Heart left ventricle (tissue), 16 donors: ENCODE data around the gene CDC34. TPM values are rescaled to one million over a fixed set of nuclear protein-coding genes. Genes with fewer than 3 reads are reported as not detected.

Source experiments
- ATAC-seq, 4 donors: fragments of 200-7000 bp; cut with Tn5 transposase; one replicate each; pipeline ENCODE4 v1.9.1; 2020 to 2022; ENCODE audit warnings: moderate library complexity in 4 of 4, mild to moderate bottlenecking in 3 of 4, moderate number of reproducible peaks in 1 of 4
- DNase-seq, 5 donors: peaks; one replicate each; pipeline ENCODE4 v3.0.0-alpha.2; 2020
- H3K27ac ChIP-seq, 12 donors: fragments of 200-600 bp; sonication (generic) in 4 of 12; one replicate each; pipeline versions ENCODE4 v1.5.0 to v1.8.0; 2016 to 2022; ENCODE audit warnings: mild to moderate bottlenecking in 2 of 12
- H3K27me3 ChIP-seq, 9 donors: fragments of 200-600 bp; sonication (generic) in 2 of 9; one replicate each; pipeline versions ENCODE4 v1.5.1 to v1.8.0; 2016 to 2022; ENCODE audit warnings: mild to moderate bottlenecking in 3 of 9
- H3K36me3 ChIP-seq, 9 donors: fragments of 200-600 bp; sonication (generic) in 2 of 9; one replicate each; pipeline versions ENCODE4 v1.5.0 to v1.8.0; 2018 to 2022; ENCODE audit warnings: mild to moderate bottlenecking in 2 of 9
- H3K4me1 ChIP-seq, 12 donors: fragments of 200-600 bp; sonication (generic) in 4 of 12; one replicate each; pipeline versions ENCODE4 v1.5.0 to v1.8.0; 2016 to 2022; ENCODE audit warnings: mild to moderate bottlenecking in 3 of 12
- H3K4me3 ChIP-seq, 12 donors: fragments of 200-600 bp; sonication (generic) in 4 of 12; one replicate each; pipeline versions ENCODE4 v1.5.0 to v1.8.0; 2017 to 2022; ENCODE audit warnings: mild to moderate bottlenecking in 9 of 12, moderate library complexity in 4 of 12
- H3K9me3 ChIP-seq, 12 donors: fragments of 200-600 bp; sonication (generic) in 4 of 12; one replicate each; pipeline versions ENCODE4 v1.5.0 to v1.8.0; 2016 to 2022; ENCODE audit warnings: mild to moderate bottlenecking in 1 of 12
- POLR2A ChIP-seq, 2 donors: fragments of 450-650 bp; IDR thresholded peaks; one replicate each; pipeline ENCODE4 v1.6.1; 2017; ENCODE audit warnings: antibody characterized with exemption in 2 of 2, mild to moderate bottlenecking in 2 of 2, moderate library complexity in 2 of 2
- WGBS, 4 donors: extraction: QIAGEN DNeasy Blood & Tissue Kit in 2 of 4; methylation state at CpG; one replicate each; pipeline versions ENCODE4 v1.1.5 to v1.1.7; 2013 to 2018; 5-methylcytosine and 5-hydroxymethylcytosine counted together
- intact Hi-C, 10 donors: fragments of 100-400 bp; cut with DNase I; formaldehyde crosslinking; loops; one replicate each; pipeline versions ENCODE4 v1.11.1 to v1.14.2; 2022
- polyA plus RNA-seq, 2 donors: library from polyadenylated mRNA; stranded (reverse); fragments of 200-250 nt; gene quantifications; one replicate each; pipeline ENCODE4 v1.2.3, GENCODE V29; 2013
- total RNA-seq, 9 donors: library from RNA; depleted of rRNA in 2 of 9; stranded (reverse); fragments of >200 nt in 2 of 9; fragmentation: NEBNext Ultra II Directional in 3 of 9; extraction: Animal tissue kit (Norgen Biotek cat#: 25700) in 3 of 9; gene quantifications; one replicate each; pipeline versions ENCODE4 v1.1.0 to v1.2.4, GENCODE V29; 2016 to 2023
- TF ChIP-seq, protein P1 (sequence below), 12 donors: fragments of 200-600 bp; sonication (generic) in 4 of 12; IDR thresholded peaks; one replicate each; pipeline versions ENCODE4 v1.5.0 to v1.8.0; 2018 to 2022; ENCODE audit warnings: antibody characterized with exemption in 12 of 12, mild to moderate bottlenecking in 5 of 12
- donor health status: ischemic (EF 13 %, LVEDD 7.1; RV severe dilation, severe dysfunction).
- donor health status: healthy with polysubstance abuse.
- donor health status: DM: no; HTN: yes; CAD: no.
- donor health status: DM: no; HTN: no; CAD: no.
- donor health status: ischemic (EF 25% LVEDD 6.9; RV normal size, moderate dysfunction).
- donor health status: ischemic (EF 25% LVEDD 5.7; RV mildly dilated, moderate dysfunction).
- donor health status: healthy.
- donor health status: DM: yes; HTN: yes; CAD: no.
- donor health status: ischemic (EF 35%, LVEDD 5.7; RV mildly dilated, moderate dysfunction).
- donor health status: nonischemic (EF 11% LVEDD 7.7; RV severe dilation, severe dysfunction).
- donor health status: DM: yes; HTN: yes; CAD: no.
- donor health status: PGD.
- donor health status: ischemic (EF 29% LVEDD 5.4; RV normal size, mild dysfunction).
- donor health status: nonischemic (EF 23%, LVEDD 6.1; RV moderate dilation, normal function).

CDC34 gene
- total and polyA plus RNA-seq, 11 donors: 61.9 to 200 (median 99.9) TPM

DNA sequence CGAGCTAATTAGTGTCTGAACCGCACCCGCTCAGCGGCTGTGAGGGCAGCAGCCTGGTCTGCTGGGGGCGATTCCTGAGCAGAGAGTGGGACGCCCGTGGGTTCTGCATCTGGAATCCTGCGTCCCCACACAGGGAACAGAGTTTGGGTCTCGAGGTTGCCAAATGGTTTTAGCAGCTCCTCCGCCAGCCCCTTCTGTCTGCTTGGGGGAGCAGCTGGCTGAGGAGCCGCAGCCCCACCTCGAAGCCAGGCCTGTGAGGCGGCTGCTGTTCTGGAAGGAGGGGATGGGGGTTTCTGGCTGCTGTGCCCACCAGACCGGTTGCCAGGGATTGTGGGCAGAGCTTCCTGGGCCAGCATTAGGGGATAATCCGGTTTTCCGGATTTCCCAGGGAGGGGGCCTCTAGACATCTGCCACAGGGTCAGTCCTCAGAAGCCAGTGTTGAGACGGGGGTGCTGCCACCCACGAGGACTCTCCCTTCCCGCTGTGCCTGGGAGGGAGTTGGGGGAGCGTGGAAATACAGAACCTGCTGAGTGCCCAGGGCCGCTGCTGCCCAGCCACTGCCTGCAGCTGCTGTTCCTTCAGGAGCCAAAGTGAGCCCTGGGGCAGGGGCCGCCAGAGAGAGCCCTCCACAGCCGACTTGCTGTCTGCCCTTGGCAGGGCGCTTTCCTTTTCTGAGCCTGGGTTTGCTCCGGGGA is 2.0 kb downstream of the CDC34 start:
- TF ChIP-seq POLR2A (IDR thresholded peaks at IDR 0.05): no peak
- TF ChIP-seq, protein P1, sequence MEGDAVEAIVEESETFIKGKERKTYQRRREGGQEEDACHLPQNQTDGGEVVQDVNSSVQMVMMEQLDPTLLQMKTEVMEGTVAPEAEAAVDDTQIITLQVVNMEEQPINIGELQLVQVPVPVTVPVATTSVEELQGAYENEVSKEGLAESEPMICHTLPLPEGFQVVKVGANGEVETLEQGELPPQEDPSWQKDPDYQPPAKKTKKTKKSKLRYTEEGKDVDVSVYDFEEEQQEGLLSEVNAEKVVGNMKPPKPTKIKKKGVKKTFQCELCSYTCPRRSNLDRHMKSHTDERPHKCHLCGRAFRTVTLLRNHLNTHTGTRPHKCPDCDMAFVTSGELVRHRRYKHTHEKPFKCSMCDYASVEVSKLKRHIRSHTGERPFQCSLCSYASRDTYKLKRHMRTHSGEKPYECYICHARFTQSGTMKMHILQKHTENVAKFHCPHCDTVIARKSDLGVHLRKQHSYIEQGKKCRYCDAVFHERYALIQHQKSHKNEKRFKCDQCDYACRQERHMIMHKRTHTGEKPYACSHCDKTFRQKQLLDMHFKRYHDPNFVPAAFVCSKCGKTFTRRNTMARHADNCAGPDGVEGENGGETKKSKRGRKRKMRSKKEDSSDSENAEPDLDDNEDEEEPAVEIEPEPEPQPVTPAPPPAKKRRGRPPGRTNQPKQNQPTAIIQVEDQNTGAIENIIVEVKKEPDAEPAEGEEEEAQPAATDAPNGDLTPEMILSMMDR (IDR thresholded peaks at IDR 0.05): no peak
- no peak for DNase-seq
- Histone ChIP-seq H3K27me3 (no peaks in the 10 kb centered on the region), H3K4me3 (peak overlapping the region; percentile 74 to 100 (median 94)), H3K4me1 (peaks cover 16 to 38% (median 28%) of the 10 kb centered on the region in 12 donors), H3K36me3 (peaks cover 0 to 36% (median 30%) of the 10 kb centered on the region in 9 donors), H3K27ac (peak overlapping the region; percentile 51 to 100 (median 98)), H3K9me3 (no peaks in the 10 kb centered on the region)
- WGBS, 4 donors: 9 to 35% (median 25%) methylated on average over 12 to 25 of the region's 25 CpGs
- ATAC-seq: no peak
- intact Hi-C loops: loop anchor here in 9 of 10 donors (2.0 to 10.0 kb wide), 3 partner anchors 39 to 101 kb away; partner anchors contain the start of genes BSG (in 9 of the 9), FGF22 (in 1 of the 9) and POLRMT (in 1 of the 9)

- no peaks in the 10 kb centered on the region for H3K9me3 ChIP-seq
- no peak for DNase-seq
- H3K4me3 ChIP-seq: peak overlapping the region in 11 of 12 donors; percentile 74 to 100 (median 95)
- H3K4me1 ChIP-seq: peaks cover 16 to 44% (median 29%) of the 10 kb centered on the region in 12 donors
- 60 to 87% (median 80%) methylated on average over 13 to 14 of the region's 14 CpGs for WGBS, 4 donors
- no peaks in the 10 kb centered on the region for H3K27me3 ChIP-seq
- no peak for ATAC-seq
- peak overlapping the region; percentile 51 to 100 (median 98) for H3K27ac ChIP-seq
- intact Hi-C loops: loop anchor here in 5 of 10 donors (5.0 to 10.0 kb wide), 2 partner anchors 38 to 101 kb away; partner anchors contain the start of genes BSG (in 4 of the 5), FGF22 (in 1 of the 5) and POLRMT (in 1 of the 5)
- no peak for TF ChIP-seq POLR2A (IDR thresholded peaks at IDR 0.05)
- TF ChIP-seq, protein P1 (IDR thresholded peaks at IDR 0.05): no peak
- peaks cover 0 to 41% (median 35%) of the 10 kb centered on the region in 9 donors for H3K36me3 ChIP-seq
Measured at GRCh38 chr19:534088-534487, 2.5 kb downstream of the CDC34 start.

DNA sequence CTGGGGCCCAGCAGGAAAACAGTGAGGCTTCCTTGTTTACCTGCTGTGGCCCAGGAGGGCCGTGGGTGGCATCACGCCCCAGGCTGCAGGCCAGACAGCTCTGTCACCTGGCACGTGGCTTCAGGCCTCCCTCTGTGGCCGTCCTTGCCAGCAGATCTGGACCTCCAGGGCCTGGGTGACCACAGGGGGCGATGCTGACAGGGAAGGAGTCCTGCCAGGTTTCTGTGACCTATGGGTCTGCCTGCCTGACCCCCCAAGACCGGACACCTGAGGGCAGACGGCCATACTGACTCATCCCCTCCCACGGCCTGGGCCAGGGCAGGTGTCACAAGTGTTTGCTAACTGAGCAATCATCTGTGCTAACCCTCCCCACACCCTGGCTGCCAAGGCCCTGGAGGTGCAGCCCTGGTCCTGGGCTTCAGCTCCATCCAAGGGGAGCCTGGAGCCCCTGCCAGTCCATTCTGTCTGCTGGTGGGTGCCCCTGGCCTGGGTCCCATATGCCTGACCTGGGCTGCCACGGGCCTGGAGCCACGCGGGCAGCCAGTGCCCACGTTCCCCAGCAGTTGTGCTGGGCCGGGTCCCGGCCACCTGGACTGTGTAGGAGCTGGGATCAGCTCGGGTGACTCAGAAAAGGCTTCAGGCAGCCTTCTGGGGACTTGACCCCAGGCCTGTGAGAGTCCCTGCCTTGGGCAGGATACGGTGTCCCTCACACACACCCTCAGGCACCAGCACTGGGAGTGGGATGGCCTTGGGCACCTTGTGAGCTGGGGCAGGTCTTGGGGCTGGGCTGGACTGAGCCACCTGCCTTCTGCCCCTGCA is 3.7 kb downstream of the CDC34 start:
- ATAC-seq (no peak), DNase-seq (no peak)
- H3K36me3 ChIP-seq: peaks cover 0 to 48% (median 43%) of the 10 kb centered on the region in 9 donors
- peaks cover 16 to 49% (median 30%) of the 10 kb centered on the region in 12 donors for H3K4me1 ChIP-seq
- TF ChIP-seq, protein P1 (IDR thresholded peaks at IDR 0.05): peak in 1 of 12 donors; percentile 17
- no peak for TF ChIP-seq POLR2A (IDR thresholded peaks at IDR 0.05)
- 50 to 71% (median 61%) methylated on average over 10 to 16 of the region's 16 CpGs for WGBS, 4 donors
- no peak overlapping the region for H3K4me3 ChIP-seq
- H3K27ac ChIP-seq: peak overlapping the region in 5 of 12 donors; percentile 6 to 34 (median 26)
- H3K27me3 ChIP-seq: no peaks in the 10 kb centered on the region
- no peaks in the 10 kb centered on the region for H3K9me3 ChIP-seq
- intact Hi-C loops: loop anchor here in 1 of 10 donors (10.0 kb wide), 1 partner anchor 100 kb away; the partner anchor contains the start of genes FGF22 and POLRMT
